ENCODE results near the gene PGF. TPM values are rescaled to one million over a fixed set of nuclear protein-coding genes. Genes with fewer than 3 reads are reported as not detected.

The PGF gene
- total and polyA plus RNA-seq, 2 of the 13 experiments (the other 11 are each of a cell fraction or from before 2014, with no cell fraction given) = 10.7 to 27.5 TPM

GRCh38 chr14:74913986-74914573 is 41.3 kb downstream of the PGF start (continued):
- TF ChIP-seq KDM2A (CRISPR knock-in tag; IDR thresholded peaks at IDR 0.05; ENCODE audit: borderline replicate concordance, low read depth) = peak; percentile 30; the same call in 1 of the 2 replicates
- TF ChIP-seq NFE2 (CRISPR knock-in tag; IDR thresholded peaks at IDR 0.05) = no peak
- no peak for TF ChIP-seq ZNF576 (CRISPR knock-in tag; IDR thresholded peaks at IDR 0.05)
- no peak for TF ChIP-seq ZNF205 (CRISPR knock-in tag; IDR thresholded peaks at IDR 0.05)
- TF ChIP-seq ATF2 (CRISPR knock-in tag; IDR thresholded peaks at IDR 0.05) = no peak
- TF ChIP-seq ZNF619 (CRISPR knock-in tag; IDR thresholded peaks at IDR 0.05) = 0 out of 2 replicates have a peak, but pooled peaks have one; percentile 57
- TF ChIP-seq MBNL3 (CRISPR knock-in tag; conservative IDR thresholded peaks at IDR 0.05) = no peak
- TF ChIP-seq ZNF512 (CRISPR knock-in tag; IDR thresholded peaks at IDR 0.05) = no peak
- TF ChIP-seq IRF1 (CRISPR knock-in tag; IDR thresholded peaks at IDR 0.05; ENCODE audit: low read depth) = no peak
- no peak for TF ChIP-seq BRD4 (CRISPR knock-in tag; IDR thresholded peaks at IDR 0.05)
- TF ChIP-seq RARA (CRISPR knock-in tag; IDR thresholded peaks at IDR 0.05) = no peak
- peak; percentile 75 for TF ChIP-seq CEBPG (CRISPR knock-in tag; IDR thresholded peaks at IDR 0.05)
- TF ChIP-seq FOXO4 (CRISPR knock-in tag; conservative IDR thresholded peaks at IDR 0.05) = no peak
- no peak for TF ChIP-seq ADNP (CRISPR knock-in tag; IDR thresholded peaks at IDR 0.05)
- TF ChIP-seq GTF3A (CRISPR knock-in tag; conservative IDR thresholded peaks at IDR 0.05) = no peak
- no peak for TF ChIP-seq SATB2 (CRISPR knock-in tag; IDR thresholded peaks at IDR 0.05)
- no peak for TF ChIP-seq IKZF5 (CRISPR knock-in tag; IDR thresholded peaks at IDR 0.05)
- TF ChIP-seq PPARG (CRISPR knock-in tag; conservative IDR thresholded peaks at IDR 0.05) = no peak
- TF ChIP-seq ZBTB49 (CRISPR knock-in tag; IDR thresholded peaks at IDR 0.05; ENCODE audit: borderline replicate concordance) = no peak
- no peak for TF ChIP-seq SRSF1 (optimal IDR thresholded peaks at IDR 0.05; ENCODE audit: low read depth, low read length)
- TF ChIP-seq TP53 (CRISPR knock-in tag; conservative IDR thresholded peaks at IDR 0.05) = no peak
- no peak for TF ChIP-seq STAT5B (CRISPR knock-in tag; IDR thresholded peaks at IDR 0.05)
